MM.1S (cell line): ENCODE data around the gene DOCK10.

Source experiments
- DNase-seq: peaks from one replicate; pipeline ENCODE4 v3.0.0-alpha.2; 2015
- H2AFZ ChIP-seq: fragments of 300-600 bp; sonication (generic); 2 replicates; pipeline ENCODE4 v1.6.0; 2016; ENCODE audit warnings: antibody characterized with exemption, low read length
- H3F3A ChIP-seq: fragments of 300-600 bp; sonication (generic); 2 replicates; pipeline ENCODE4 v1.6.1; 2016; ENCODE audit warnings: mild to moderate bottlenecking, antibody characterized with exemption, low read length, moderate library complexity, mixed read lengths; ENCODE audit not compliant: insufficient read depth
- H3K27ac ChIP-seq: fragments of 300-600 bp; sonication (generic); 2 replicates; pipeline ENCODE4 v1.5.1; 2016; ENCODE audit warnings: mild to moderate bottlenecking, low read length
- H3K27me3 ChIP-seq: fragments of 300-600 bp; sonication (generic); replicated peaks from 2 replicates; pipeline ENCODE4 v1.6.0; 2016; ENCODE audit warnings: low read length; ENCODE audit not compliant: insufficient read depth
- H3K36me3 ChIP-seq: fragments of 300-600 bp; sonication (generic); replicated peaks from 2 replicates; pipeline ENCODE4 v1.6.1; 2016; ENCODE audit warnings: mild to moderate bottlenecking, low read length, mixed read lengths; ENCODE audit not compliant: insufficient read depth
- H3K4me1 ChIP-seq: fragments of 300-600 bp; sonication (generic); 2 replicates; pipeline ENCODE4 v1.6.1; 2016; ENCODE audit warnings: low read length, mixed read lengths
- H3K4me2 ChIP-seq: fragments of 300-600 bp; sonication (generic); 2 replicates; pipeline ENCODE4 v1.6.0; 2016; ENCODE audit warnings: low read depth, low read length
- H3K4me3 ChIP-seq: fragments of 300-600 bp; sonication (generic); 2 replicates; pipeline ENCODE4 v1.5.1; 2016; ENCODE audit warnings: low read length, mixed read lengths
- H3K79me2 ChIP-seq: fragments of 300-600 bp; sonication (generic); 2 replicates; pipeline ENCODE4 v1.6.1; 2016; ENCODE audit warnings: mixed run types, low read length, mixed read lengths
- H3K9ac ChIP-seq: fragments of 300-600 bp; sonication (generic); 2 replicates; pipeline ENCODE4 v1.6.1; 2016; ENCODE audit warnings: low read length, mixed read lengths
- H3K9me2 ChIP-seq: fragments of 300-600 bp; sonication (generic); replicated peaks from 2 replicates; pipeline ENCODE4 v1.6.1; 2016; ENCODE audit warnings: mild to moderate bottlenecking, low read length, mixed read lengths; ENCODE audit not compliant: insufficient read depth
- H3K9me3 ChIP-seq: fragments of 300-600 bp; sonication (generic); replicated peaks from 2 replicates; pipeline ENCODE4 v1.6.1; 2016; ENCODE audit warnings: mild to moderate bottlenecking, low read length, mixed read lengths; ENCODE audit not compliant: insufficient read depth
- H4K20me1 ChIP-seq: fragments of 300-600 bp; sonication (generic); 2 replicates; pipeline ENCODE4 v1.6.1; 2016; ENCODE audit warnings: mild to moderate bottlenecking, low read length, moderate library complexity, mixed read lengths; ENCODE audit not compliant: insufficient read depth
- EZH2 ChIP-seq: fragments of 300-600 bp; sonication (generic); optimal IDR thresholded peaks from 2 replicates; pipeline ENCODE3; 2017; ENCODE audit warnings: low read depth, mild to moderate bottlenecking, antibody characterized with exemption, low read length, mixed read lengths
- EZH2phosphoT487 ChIP-seq: fragments of 300-600 bp; sonication (generic); IDR thresholded peaks from 2 replicates; pipeline ENCODE4 v1.6.1; 2018; ENCODE audit warnings: antibody characterized with exemption, low read length
- TF ChIP-seq, protein P1 (sequence below): fragments of 300-600 bp; sonication (generic); IDR thresholded peaks from 2 replicates; pipeline ENCODE4 v1.5.1; 2016; ENCODE audit warnings: antibody characterized with exemption, low read length, mixed read lengths

The DOCK10 gene

DNA sequence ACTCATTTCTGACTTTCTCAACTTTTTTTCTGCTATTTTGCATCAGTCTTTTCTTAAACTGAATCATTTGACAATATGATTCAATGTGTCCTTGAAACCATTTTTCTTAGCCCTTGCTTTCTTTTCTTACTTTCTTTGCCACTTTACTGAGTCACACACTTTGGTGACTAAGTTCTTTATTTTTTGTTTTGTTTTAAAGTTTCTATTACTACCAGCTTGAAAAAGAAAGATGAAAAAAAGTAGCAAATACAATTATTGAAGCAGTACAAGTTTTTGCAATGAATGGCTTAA is 116.5 kb downstream of the DOCK10 start:
- H3K27ac ChIP-seq, result no peak overlapping the region

DNA sequence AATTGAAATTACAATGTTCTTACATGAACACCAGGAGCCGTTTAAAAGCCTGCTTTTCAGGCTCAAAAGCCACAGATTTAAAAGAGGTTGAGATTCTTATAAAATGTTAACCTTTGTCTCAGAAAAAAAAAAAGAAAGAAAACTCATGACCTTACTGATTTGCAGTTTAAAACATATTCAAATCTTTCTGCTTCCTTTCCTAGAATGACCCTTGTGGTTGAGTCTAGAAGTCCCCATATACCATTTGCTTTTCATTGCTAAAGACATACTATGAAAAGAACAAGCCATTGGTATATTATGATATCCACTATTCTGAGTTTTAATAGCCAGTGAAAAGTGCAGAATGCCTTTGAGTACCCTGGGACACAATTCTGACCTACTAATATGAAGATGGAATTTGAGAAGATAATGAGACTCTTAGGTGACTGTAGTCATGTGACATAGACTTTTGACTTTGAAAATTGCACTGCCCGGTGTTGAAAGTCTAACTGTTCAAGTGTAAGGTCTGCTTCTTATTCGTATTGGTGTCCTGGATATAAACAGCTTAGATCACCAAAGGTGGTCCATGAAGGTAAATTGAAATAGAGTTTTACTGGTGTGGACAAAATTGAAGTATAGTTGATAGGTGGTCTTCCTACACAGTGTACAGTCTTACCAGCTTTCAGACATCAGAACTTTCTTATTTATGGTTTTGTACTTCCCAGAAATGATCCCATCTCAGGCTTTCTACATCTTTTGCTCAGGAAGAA is 117.0 kb downstream of the DOCK10 start:
- Histone ChIP-seq H3K27ac (no peak overlapping the region), H3K9me3 (no peaks in the 10 kb centered on the region), H3K4me1 (peaks cover 21% of the 10 kb centered on the region), H3K9ac (no peak overlapping the region), H3K79me2 (peaks cover 10% of the 10 kb centered on the region), H3K4me2 (no peak overlapping the region), H3K9me2 (no peaks in the 10 kb centered on the region), H2AFZ (no peak overlapping the region), H3K27me3 (no peaks in the 10 kb centered on the region), H3F3A (peaks cover 12% of the 10 kb centered on the region), H3K4me3 (no peak overlapping the region), H3K36me3 (no peaks in the 10 kb centered on the region), H4K20me1 (no peaks in the 10 kb centered on the region)
- TF ChIP-seq, protein P1, sequence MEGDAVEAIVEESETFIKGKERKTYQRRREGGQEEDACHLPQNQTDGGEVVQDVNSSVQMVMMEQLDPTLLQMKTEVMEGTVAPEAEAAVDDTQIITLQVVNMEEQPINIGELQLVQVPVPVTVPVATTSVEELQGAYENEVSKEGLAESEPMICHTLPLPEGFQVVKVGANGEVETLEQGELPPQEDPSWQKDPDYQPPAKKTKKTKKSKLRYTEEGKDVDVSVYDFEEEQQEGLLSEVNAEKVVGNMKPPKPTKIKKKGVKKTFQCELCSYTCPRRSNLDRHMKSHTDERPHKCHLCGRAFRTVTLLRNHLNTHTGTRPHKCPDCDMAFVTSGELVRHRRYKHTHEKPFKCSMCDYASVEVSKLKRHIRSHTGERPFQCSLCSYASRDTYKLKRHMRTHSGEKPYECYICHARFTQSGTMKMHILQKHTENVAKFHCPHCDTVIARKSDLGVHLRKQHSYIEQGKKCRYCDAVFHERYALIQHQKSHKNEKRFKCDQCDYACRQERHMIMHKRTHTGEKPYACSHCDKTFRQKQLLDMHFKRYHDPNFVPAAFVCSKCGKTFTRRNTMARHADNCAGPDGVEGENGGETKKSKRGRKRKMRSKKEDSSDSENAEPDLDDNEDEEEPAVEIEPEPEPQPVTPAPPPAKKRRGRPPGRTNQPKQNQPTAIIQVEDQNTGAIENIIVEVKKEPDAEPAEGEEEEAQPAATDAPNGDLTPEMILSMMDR, result no peak
- TF ChIP-seq EZH2phosphoT487 (no peak), EZH2 (no peak)
- DNase-seq, result no peak

More for the DNA sequence above, 116.5 kb downstream of the DOCK10 start:
- H3K9me3 ChIP-seq, result no peaks in the 10 kb centered on the region
- H3K9ac ChIP-seq, result no peak overlapping the region
- DNase-seq, result no peak
- H3K27me3 ChIP-seq, result no peaks in the 10 kb centered on the region
- peaks cover 12% of the 10 kb centered on the region for H3F3A ChIP-seq
- TF ChIP-seq, protein P1, result no peak
- TF ChIP-seq EZH2 (no peak), EZH2phosphoT487 (no peak)
- peaks cover 21% of the 10 kb centered on the region for H3K4me1 ChIP-seq
- no peaks in the 10 kb centered on the region for H3K36me3 ChIP-seq
- H4K20me1 ChIP-seq, result no peaks in the 10 kb centered on the region
- H2AFZ ChIP-seq, result no peak overlapping the region
- H3K9me2 ChIP-seq, result no peaks in the 10 kb centered on the region
- H3K4me3 ChIP-seq, result no peak overlapping the region
- H3K79me2 ChIP-seq, result peaks cover 10% of the 10 kb centered on the region
- no peak overlapping the region for H3K4me2 ChIP-seq

- Histone ChIP-seq H3K27me3 (no peaks in the 10 kb centered on the region), H3F3A (peaks cover 12% of the 10 kb centered on the region), H3K9me3 (no peaks in the 10 kb centered on the region), H3K9ac (no peak overlapping the region), H3K4me2 (no peak overlapping the region), H3K9me2 (no peaks in the 10 kb centered on the region), H2AFZ (no peak overlapping the region), H3K79me2 (peaks cover 10% of the 10 kb centered on the region), H3K27ac (no peak overlapping the region), H3K36me3 (no peaks in the 10 kb centered on the region), H4K20me1 (no peaks in the 10 kb centered on the region), H3K4me3 (no peak overlapping the region), H3K4me1 (peaks cover 21% of the 10 kb centered on the region)
- DNase-seq, result no peak
- no peak for TF ChIP-seq EZH2phosphoT487
- TF ChIP-seq, protein P1, result no peak
- no peak for TF ChIP-seq EZH2
Measured at GRCh38 chr2:224924631-224925030, 117.6 kb downstream of the DOCK10 start.
